SK-N-SH treated with all-trans-retinoic acid at 6 μM for 48 hours (cell line): ENCODE measurements around the gene GNA12.

Experiments
- ATAC-seq: fragments of 200-7000 bp; cut with Tn5 transposase; 3 replicates; pipeline ENCODE4 v1.9.1; 2020; ENCODE audit warnings: mild to moderate bottlenecking, moderate library complexity
- ARNTL ChIP-seq: fragments of 450-650 bp; formaldehyde crosslinking; IDR thresholded peaks from 2 replicates; pipeline ENCODE4 v1.5.0; 2020; ENCODE audit warnings: low read depth, mild to moderate bottlenecking, moderate library complexity, borderline replicate concordance
- CREB5 ChIP-seq: fragments of 250-450 bp; sonication (Bioruptor Pico); IDR thresholded peaks from 2 replicates; pipeline ENCODE4 v1.5.1; 2020; ENCODE audit warnings: low read depth, mild to moderate bottlenecking, moderate library complexity
- CSDC2 ChIP-seq: fragments of 250-450 bp; sonication (Bioruptor Pico); IDR thresholded peaks from 2 replicates; pipeline ENCODE4 v1.5.0; 2020; ENCODE audit warnings: mild to moderate bottlenecking, moderate library complexity
- CSRNP3 ChIP-seq: fragments of 250-450 bp; sonication (Bioruptor Pico); IDR thresholded peaks from 2 replicates; pipeline ENCODE4 v1.5.1; 2021; ENCODE audit warnings: mild to moderate bottlenecking, moderate library complexity
- ESRRG ChIP-seq: fragments of 250-450 bp; sonication (Bioruptor Pico); IDR thresholded peaks from 2 replicates; pipeline ENCODE4 v1.6.1; 2021; ENCODE audit warnings: mild to moderate bottlenecking
- GLIS3 ChIP-seq: fragments of 250-450 bp; sonication (Bioruptor Pico); IDR thresholded peaks from 2 replicates; pipeline ENCODE4 v1.5.0; 2020; ENCODE audit warnings: mild to moderate bottlenecking, moderate library complexity
- PATZ1 ChIP-seq: fragments of 250-450 bp; sonication (Bioruptor Pico); IDR thresholded peaks from 2 replicates; pipeline ENCODE4 v1.8.0; 2020; ENCODE audit warnings: mild to moderate bottlenecking, moderate library complexity, borderline replicate concordance
- PPARA ChIP-seq: fragments of 250-450 bp; sonication (Bioruptor Pico); IDR thresholded peaks from 2 replicates; pipeline ENCODE4 v1.5.0; 2020; ENCODE audit warnings: mild to moderate bottlenecking, borderline replicate concordance
- RARB ChIP-seq: fragments of 250-450 bp; sonication (Bioruptor Pico); IDR thresholded peaks from 2 replicates; pipeline ENCODE4 v1.8.0; 2021; ENCODE audit warnings: mild to moderate bottlenecking, moderate library complexity
- SNAI2 ChIP-seq: fragments of 250-450 bp; sonication (Bioruptor Pico); IDR thresholded peaks from 2 replicates; pipeline ENCODE4 v1.5.0; 2020; ENCODE audit warnings: mild to moderate bottlenecking, moderate library complexity
- TOX ChIP-seq: fragments of 250-450 bp; sonication (Bioruptor Pico); IDR thresholded peaks from 2 replicates; pipeline ENCODE4 v1.8.0; 2021; ENCODE audit warnings: mild to moderate bottlenecking, moderate library complexity, borderline replicate concordance
- TSHZ2 ChIP-seq: fragments of 250-450 bp; sonication (Bioruptor Pico); IDR thresholded peaks from 2 replicates; pipeline ENCODE4 v1.5.0; 2020; ENCODE audit warnings: mild to moderate bottlenecking, moderate library complexity
- ZC3H10 ChIP-seq: fragments of 250-450 bp; sonication (Bioruptor Pico); IDR thresholded peaks from 2 replicates; pipeline ENCODE4 v1.5.1; 2021; ENCODE audit warnings: mild to moderate bottlenecking, moderate library complexity
- ZFP3 ChIP-seq: fragments of 250-450 bp; sonication (Bioruptor Pico); IDR thresholded peaks from 2 replicates; pipeline ENCODE4 v1.5.0; 2020; ENCODE audit warnings: mild to moderate bottlenecking, moderate library complexity
- ZFP30 ChIP-seq: fragments of 450-650 bp; formaldehyde crosslinking; IDR thresholded peaks from 2 replicates; pipeline ENCODE4 v1.5.0; 2022; ENCODE audit warnings: mild to moderate bottlenecking, moderate library complexity
- ZNF565 ChIP-seq: fragments of 450-650 bp; formaldehyde crosslinking; conservative IDR thresholded peaks from 2 replicates; pipeline ENCODE4 v1.5.0; 2020; ENCODE audit warnings: low read depth, mild to moderate bottlenecking, moderate library complexity
- ZNF70 ChIP-seq: fragments of 450-650 bp; formaldehyde crosslinking; IDR thresholded peaks from 2 replicates; pipeline ENCODE4 v1.5.0; 2020; ENCODE audit warnings: mild to moderate bottlenecking, moderate library complexity
- ZNF8 ChIP-seq: fragments of 450-650 bp; formaldehyde crosslinking; IDR thresholded peaks from 2 replicates; pipeline ENCODE4 v1.5.0; 2020; ENCODE audit warnings: mild to moderate bottlenecking, moderate library complexity

Gene GNA12

GRCh38 chr7:2732388-2732787 lies 111.7 kb downstream of the GNA12 start:
- no peak for ATAC-seq

GRCh38 chr7:2730846-2731770 lies 113.0 kb downstream of the GNA12 start:
- no peak for ATAC-seq
- no peak for TF ChIP-seq ZNF70 (CRISPR knock-in tag)
- TF ChIP-seq GLIS3 (CRISPR knock-in tag): no peak
- no peak for TF ChIP-seq ZFP30 (CRISPR knock-in tag)
- TF ChIP-seq PATZ1: no peak
- no peak for TF ChIP-seq TOX (CRISPR knock-in tag)
- TF ChIP-seq ZC3H10 (CRISPR knock-in tag): no peak
- no peak for TF ChIP-seq CSDC2 (CRISPR knock-in tag)
- TF ChIP-seq ESRRG: no peak
- no peak for TF ChIP-seq CSRNP3
- no peak for TF ChIP-seq ZFP3 (CRISPR knock-in tag)
- TF ChIP-seq CREB5: no peak
- no peak for TF ChIP-seq ZNF8
- no peak for TF ChIP-seq RARB (CRISPR knock-in tag)
- no peak for TF ChIP-seq SNAI2 (CRISPR knock-in tag)
- TF ChIP-seq PPARA: no peak
- TF ChIP-seq TSHZ2 (CRISPR knock-in tag): no peak
- TF ChIP-seq ZNF565 (CRISPR knock-in tag): no peak

More at GRCh38 chr7:2732388-2732787, 111.7 kb downstream of the GNA12 start:
- TF ChIP-seq ZNF70 (CRISPR knock-in tag) (no peak), ARNTL (CRISPR knock-in tag) (no peak), TOX (CRISPR knock-in tag) (no peak), PATZ1 (no peak), ZC3H10 (CRISPR knock-in tag) (no peak), ZFP30 (CRISPR knock-in tag) (no peak), CREB5 (no peak), ESRRG (no peak), SNAI2 (CRISPR knock-in tag) (no peak), CSRNP3 (no peak)
